Naive thymus-derived CD4-positive, alpha-beta T cell (primary cell): ENCODE results near the gene ARID1A. TPM values are rescaled to one million over a fixed set of nuclear protein-coding genes. Genes with fewer than 3 reads are reported as not detected.
A peak's percentile ranks its signal among the peaks of the same experiment; 100 is the strongest.

Experiments
- ATAC-seq: fragments of 150-1000 bp; cut with Tn5 transposase; 2 replicates; pipeline ENCODE4 v1.10.0; 2021; ENCODE audit warnings: mild to moderate bottlenecking, moderate library complexity
- CTCF ChIA-PET: fragments of 350-600 bp; sonication (Branson Sonifier 250); formaldehyde crosslinking; loops from one replicate; lab custom pipeline; 2021; ENCODE audit warnings: antibody characterized with exemption; lab: Charles Lee
- POLR2A ChIA-PET: fragments of 350-600 bp; sonication (Branson Sonifier 250); formaldehyde crosslinking; loops from one replicate; lab custom pipeline; 2021; ENCODE audit warnings: antibody characterized with exemption, inconsistent platforms; lab: Charles Lee
- DNase-seq, 9 donors: peaks; one replicate each; pipeline versions ENCODE4 v3.0.0 to v3.0.0-alpha.2; 2020 to 2022; ENCODE audit warnings: mixed read lengths in 1 of 9
- H3K27ac ChIP-seq: one replicate; pipeline ENCODE4 v1.7.0; 2013; ENCODE audit warnings: mild to moderate bottlenecking, low read depth, low read length, moderate library complexity
- H3K27me3 ChIP-seq, 2 donors: one replicate each; pipeline ENCODE4 v1.7.0; 2013; ENCODE audit warnings: low read length in 2 of 2, mild to moderate bottlenecking in 2 of 2, moderate library complexity in 2 of 2; ENCODE audit not compliant: control insufficient read depth in 2 of 2, insufficient read depth in 2 of 2
- H3K36me3 ChIP-seq, 3 experiments: 1 replicate in 2 of 3; 2 replicates in 1 of 3; pipeline ENCODE4 v1.7.0; 2013; ENCODE audit warnings: low read length in 3 of 3, mild to moderate bottlenecking in 3 of 3, moderate library complexity in 1 of 3; ENCODE audit not compliant: insufficient read depth in 3 of 3, control insufficient read depth in 2 of 3
- H3K4me1 ChIP-seq, 2 donors: one replicate each; pipeline ENCODE4 v1.7.0; 2013; ENCODE audit warnings: low read length in 2 of 2, mild to moderate bottlenecking in 2 of 2, moderate library complexity in 1 of 2; ENCODE audit not compliant: control insufficient read depth in 2 of 2, insufficient read depth in 2 of 2
- H3K4me3 ChIP-seq: 2 replicates; pipeline ENCODE4 v1.7.0; 2013; ENCODE audit warnings: mild to moderate bottlenecking, low read length
- H3K9me3 ChIP-seq, 3 experiments: 1 replicate in 2 of 3; 2 replicates in 1 of 3; pipeline ENCODE4 v1.7.0; 2013; ENCODE audit warnings: low read length in 3 of 3; ENCODE audit not compliant: control insufficient read depth in 2 of 3
- H3K27ac Mint-ChIP-seq, 9 donors: one replicate each; pipeline ENCODE4 v1.8.0; 2020 to 2022; ENCODE audit warnings: mixed read lengths in 9 of 9, mild to moderate bottlenecking in 8 of 9, moderate library complexity in 5 of 9, inconsistent platforms in 2 of 9
- H3K27me3 Mint-ChIP-seq, 5 donors: one replicate each; pipeline ENCODE4 v1.8.0; 2021 to 2022; ENCODE audit warnings: mixed read lengths in 5 of 5, mild to moderate bottlenecking in 1 of 5
- H3K36me3 Mint-ChIP-seq, 5 donors: one replicate each; pipeline ENCODE4 v1.8.0; 2020 to 2022; ENCODE audit warnings: mixed read lengths in 5 of 5, mild to moderate bottlenecking in 3 of 5, inconsistent platforms in 1 of 5
- H3K4me1 Mint-ChIP-seq, 7 donors: one replicate each; pipeline ENCODE4 v1.8.0; 2020 to 2022; ENCODE audit warnings: mixed read lengths in 7 of 7, mild to moderate bottlenecking in 3 of 7, inconsistent platforms in 1 of 7
- H3K4me3 Mint-ChIP-seq, 10 donors: one replicate each; pipeline ENCODE4 v1.8.0; 2020 to 2022; ENCODE audit warnings: mild to moderate bottlenecking in 10 of 10, mixed read lengths in 10 of 10, moderate library complexity in 6 of 10, inconsistent platforms in 2 of 10
- H3K9me3 Mint-ChIP-seq, 11 donors: one replicate each; pipeline ENCODE4 v1.8.0; 2020 to 2022; ENCODE audit warnings: mixed read lengths in 11 of 11, mild to moderate bottlenecking in 4 of 11, inconsistent platforms in 1 of 11, moderate library complexity in 1 of 11
- intact Hi-C, 2 donors: fragments of 100-400 bp; cut with micrococcal nuclease; formaldehyde crosslinking; loops; one replicate each; pipeline ENCODE4 v1.15.1; 2023
- polyA plus RNA-seq, 2 donors: library from polyadenylated mRNA; unstranded; fragments of 300-500 nt; fragmentation: Illumina TruSeq; gene quantifications; one replicate each; pipeline ENCODE4 v1.2.3, GENCODE V29; 2021
- total RNA-seq, 6 experiments: library from RNA in 5 of 6; stranded (reverse) in 5 of 6; gene quantifications; 1 replicate in 5 of 6; 2 replicates in 1 of 6; pipeline ENCODE4 v1.2.3 and lab custom pipeline; 2021 to 2026

Gene ARID1A
- total and polyA plus RNA-seq, 7 experiments from 2014 or later: 22.3 to 148 (median 127) TPM

DNA sequence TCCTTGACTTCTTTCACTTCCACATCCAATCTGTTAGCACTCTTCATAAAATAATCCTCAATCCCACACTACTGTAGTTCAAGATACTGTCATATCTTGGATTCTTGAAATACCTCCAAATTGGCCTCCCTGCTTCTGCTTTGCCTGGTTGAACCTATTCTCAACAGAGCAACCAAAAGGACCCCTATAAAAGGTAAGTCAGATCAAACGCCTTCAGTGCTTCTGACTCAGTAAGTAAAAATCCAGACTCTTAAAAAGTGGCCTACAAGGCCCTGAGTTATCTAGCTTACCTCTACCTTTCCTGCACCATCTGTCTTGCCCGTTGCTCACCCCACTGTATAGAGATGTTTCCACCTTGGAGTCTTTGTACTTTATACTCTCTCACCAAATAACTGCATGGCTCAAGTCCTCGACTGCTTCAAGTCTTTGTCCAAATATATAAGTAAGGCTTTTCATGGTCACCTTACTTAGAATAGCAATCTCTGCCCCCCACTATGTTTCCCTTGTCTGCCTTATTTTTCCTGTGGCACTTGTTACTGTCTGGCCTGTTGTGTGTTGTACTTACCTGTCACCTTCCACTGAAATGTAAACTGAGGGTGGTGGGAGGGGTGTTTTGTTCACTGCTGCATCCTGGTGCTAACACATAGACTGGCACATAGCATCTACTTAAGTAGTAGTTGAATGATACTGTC lies 86.9 kb downstream of the ARID1A start:
- CTCF ChIA-PET: no interaction called here
- DNase-seq: no peak
- H3K27me3 Mint-ChIP-seq: no peaks in the 10 kb centered on the region

DNA sequence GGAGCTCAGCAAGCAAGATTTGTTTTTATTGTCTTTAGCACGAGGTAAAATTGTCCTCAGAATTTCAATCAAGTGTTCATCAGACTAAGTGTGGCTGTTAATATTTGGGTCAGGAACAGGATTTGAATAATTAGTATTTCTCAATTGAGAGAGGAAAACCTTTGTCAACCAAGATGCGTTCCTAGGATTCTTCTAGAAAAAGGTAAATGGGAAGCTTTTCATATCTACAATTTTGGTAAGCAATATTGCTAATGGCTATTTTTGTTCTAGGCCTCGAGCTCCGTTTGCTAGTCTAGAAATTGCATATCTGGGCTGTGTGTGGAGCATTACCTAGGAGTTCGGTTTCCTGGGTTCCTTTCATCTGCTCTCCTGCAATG lies 87.8 kb downstream of the ARID1A start:
- Histone ChIP-seq H3K4me1 (peaks cover 23 to 32% of the 10 kb centered on the region in 2 donors), H3K36me3 (peaks cover 0 to 22% (median 14%) of the 10 kb centered on the region in 3 experiments), H3K9me3 (no peaks in the 10 kb centered on the region), H3K27me3 (no peaks in the 10 kb centered on the region), H3K4me3 (no peak overlapping the region), H3K27ac (peak overlapping the region; percentile 1)
- no peak for DNase-seq
- ChIA-PET POLR2A (interaction anchor here (2.3 to 8.5 kb wide), 2 partner anchors 39 to 87 kb away, joined by 7 to 383 read pairs; partner anchors contain the start of gene ARID1A), CTCF (interaction anchor here (0.5 kb wide), 1 partner anchor 160 kb away, joined by 4 read pairs; no protein-coding TSS in a partner anchor)
- H3K27me3 Mint-ChIP-seq: no peaks in the 10 kb centered on the region
- H3K9me3 Mint-ChIP-seq: peaks cover 0 to 4% (median 0%) of the 10 kb centered on the region in 11 donors
- no peak for ATAC-seq
- H3K4me1 Mint-ChIP-seq: peaks cover 35 to 73% (median 68%) of the 10 kb centered on the region in 7 donors
- H3K4me3 Mint-ChIP-seq: no peak overlapping the region
- H3K36me3 Mint-ChIP-seq: peaks cover 6 to 25% (median 17%) of the 10 kb centered on the region in 5 donors
- peak overlapping the region in 8 of 9 donors; percentile 12 to 100 (median 62) for H3K27ac Mint-ChIP-seq
- intact Hi-C loops: loop anchor here in 1 of 2 donors (2.0 kb wide), 1 partner anchor 17 kb away; no protein-coding TSS in a partner anchor

More for the DNA sequence above, 86.9 kb downstream of the ARID1A start:
- no peak for ATAC-seq
- Mint-ChIP-seq H3K36me3 (peaks cover 11 to 27% (median 22%) of the 10 kb centered on the region in 5 donors), H3K4me3 (no peak overlapping the region), H3K27ac (peak overlapping the region in 8 of 9 donors; percentile 26 to 100 (median 84)), H3K9me3 (peaks cover 0 to 4% (median 0%) of the 10 kb centered on the region in 11 donors), H3K4me1 (peaks cover 34 to 77% (median 72%) of the 10 kb centered on the region in 7 donors)
- H3K27ac ChIP-seq: peak overlapping the region; percentile 32
- no peak overlapping the region for H3K4me3 ChIP-seq
- H3K4me1 ChIP-seq: peaks cover 23 to 32% of the 10 kb centered on the region in 2 donors
- intact Hi-C loops: loop anchor here in 1 of 2 donors (2.0 kb wide), 1 partner anchor 16 kb away; no protein-coding TSS in a partner anchor
- no peaks in the 10 kb centered on the region for H3K27me3 ChIP-seq
- H3K36me3 ChIP-seq: peaks cover 0 to 31% (median 14%) of the 10 kb centered on the region in 3 experiments
- POLR2A ChIA-PET: interaction anchor here (0.7 to 8.5 kb wide), 4 partner anchors 38 to 181 kb away, joined by 3 to 383 read pairs (median 6); partner anchors contain the start of gene ARID1A
- no peaks in the 10 kb centered on the region for H3K9me3 ChIP-seq

DNA sequence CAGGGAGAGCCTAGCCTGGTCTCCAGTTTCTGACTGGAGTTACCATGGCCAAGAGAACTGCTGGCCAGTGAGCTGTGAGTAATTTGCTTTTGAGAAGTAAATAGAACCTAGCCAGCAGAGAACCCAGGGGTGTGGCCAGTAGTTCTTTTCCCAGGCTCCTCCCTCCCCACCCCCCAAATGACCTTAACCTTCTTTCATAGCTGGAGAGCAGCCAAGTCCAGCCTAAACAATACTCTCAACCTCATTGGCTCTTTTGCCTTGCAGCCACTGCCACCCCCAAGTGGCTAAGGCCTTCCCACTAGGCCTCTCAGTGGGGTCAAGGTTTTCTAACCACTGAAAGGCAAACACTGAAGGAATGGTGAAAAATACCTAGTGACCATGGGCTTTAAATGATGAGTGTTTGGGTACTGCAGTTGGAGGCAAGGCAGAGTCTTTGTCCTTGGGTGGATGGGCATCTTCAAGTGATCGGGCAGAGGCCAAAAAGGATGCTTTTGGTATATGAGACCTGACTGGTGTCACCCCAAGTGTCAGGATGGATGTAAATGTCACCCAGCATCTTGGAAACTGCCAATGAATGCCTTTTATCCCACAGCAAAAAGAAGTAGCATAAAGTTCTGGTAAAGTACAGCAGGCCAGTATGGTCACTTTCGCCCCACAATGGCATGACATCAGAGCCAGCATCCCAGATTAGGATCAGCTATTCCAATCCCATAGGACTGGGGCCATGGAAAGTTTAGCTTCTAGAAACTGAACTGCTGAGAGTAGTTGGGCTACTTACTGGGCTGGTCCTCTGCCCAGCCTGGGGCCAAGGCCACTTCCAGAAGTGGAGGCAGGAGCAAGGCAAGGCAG lies 88.4 kb downstream of the ARID1A start:
- Histone ChIP-seq H3K4me1 (peaks cover 23 to 33% of the 10 kb centered on the region in 2 donors), H3K27me3 (no peaks in the 10 kb centered on the region), H3K4me3 (no peak overlapping the region), H3K27ac (peak overlapping the region; percentile 1), H3K9me3 (no peaks in the 10 kb centered on the region), H3K36me3 (peaks cover 0 to 16% (median 11%) of the 10 kb centered on the region in 3 experiments)
- Mint-ChIP-seq H3K27me3 (no peaks in the 10 kb centered on the region), H3K4me1 (peaks cover 37 to 72% (median 68%) of the 10 kb centered on the region in 7 donors), H3K9me3 (peaks cover 0 to 4% (median 0%) of the 10 kb centered on the region in 11 donors), H3K27ac (peak overlapping the region in 8 of 9 donors; percentile 51 to 100 (median 98)), H3K4me3 (peak overlapping the region in 1 of 10 donors; percentile 81), H3K36me3 (peaks cover 0 to 18% (median 11%) of the 10 kb centered on the region in 5 donors)
- intact Hi-C loops: no loop called here
- POLR2A ChIA-PET: interaction anchor here (1.3 to 8.5 kb wide), 6 partner anchors 16 to 88 kb away, joined by 3 to 383 read pairs (median 8); partner anchors contain the start of gene ARID1A
- CTCF ChIA-PET: interaction anchor here (1.0 kb wide), 1 partner anchor 36 kb away, joined by 3 read pairs; no protein-coding TSS in a partner anchor
- no peak for ATAC-seq
- DNase-seq: no peak

DNA sequence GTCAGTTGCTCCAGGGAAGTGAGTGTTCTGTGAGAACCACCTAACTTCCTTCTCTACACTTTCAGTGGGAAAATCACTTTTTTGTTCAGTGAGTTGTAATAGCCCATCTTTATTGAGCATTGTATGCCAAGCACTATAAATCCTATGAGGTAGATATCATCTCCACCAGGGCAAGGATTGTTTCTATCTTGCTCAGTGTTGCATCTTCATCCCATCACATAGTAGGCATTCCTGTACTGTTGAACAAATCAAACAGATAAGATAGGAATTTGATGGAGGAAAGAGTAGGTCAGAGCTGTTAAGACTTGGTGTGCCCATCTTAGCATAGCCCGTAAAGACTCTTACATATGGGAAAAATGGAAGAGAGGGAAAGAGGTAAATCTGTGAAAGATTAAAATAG lies 89.1 kb downstream of the ARID1A start:
- ChIA-PET CTCF (interaction anchor here (1.0 kb wide), 1 partner anchor 36 kb away, joined by 3 read pairs; no protein-coding TSS in a partner anchor), POLR2A (interaction anchor here (1.3 to 8.5 kb wide), 7 partner anchors 16 to 88 kb away, joined by 3 to 383 read pairs (median 9); partner anchors contain the start of gene ARID1A)
- Mint-ChIP-seq H3K9me3 (peaks cover 0 to 4% (median 0%) of the 10 kb centered on the region in 11 donors), H3K27me3 (no peaks in the 10 kb centered on the region), H3K36me3 (peaks cover 0 to 12% (median 6%) of the 10 kb centered on the region in 5 donors), H3K4me3 (peak overlapping the region in 7 of 10 donors; percentile 58 to 98 (median 81)), H3K4me1 (peaks cover 40 to 78% (median 70%) of the 10 kb centered on the region in 7 donors), H3K27ac (peak overlapping the region in 8 of 9 donors; percentile 87 to 100 (median 98))
- intact Hi-C loops: loop anchor here in 1 of 2 donors (5.0 kb wide), 1 partner anchor 92 kb away; no protein-coding TSS in a partner anchor
- peaks cover 0 to 10% (median 4%) of the 10 kb centered on the region in 3 experiments for H3K36me3 ChIP-seq
- no peak for ATAC-seq
- no peaks in the 10 kb centered on the region for H3K9me3 ChIP-seq
- H3K4me3 ChIP-seq: no peak overlapping the region
- H3K27me3 ChIP-seq: no peaks in the 10 kb centered on the region
- no peak for DNase-seq
- H3K27ac ChIP-seq: peak overlapping the region; percentile 95
- H3K4me1 ChIP-seq: peaks cover 30 to 39% of the 10 kb centered on the region in 2 donors

DNA sequence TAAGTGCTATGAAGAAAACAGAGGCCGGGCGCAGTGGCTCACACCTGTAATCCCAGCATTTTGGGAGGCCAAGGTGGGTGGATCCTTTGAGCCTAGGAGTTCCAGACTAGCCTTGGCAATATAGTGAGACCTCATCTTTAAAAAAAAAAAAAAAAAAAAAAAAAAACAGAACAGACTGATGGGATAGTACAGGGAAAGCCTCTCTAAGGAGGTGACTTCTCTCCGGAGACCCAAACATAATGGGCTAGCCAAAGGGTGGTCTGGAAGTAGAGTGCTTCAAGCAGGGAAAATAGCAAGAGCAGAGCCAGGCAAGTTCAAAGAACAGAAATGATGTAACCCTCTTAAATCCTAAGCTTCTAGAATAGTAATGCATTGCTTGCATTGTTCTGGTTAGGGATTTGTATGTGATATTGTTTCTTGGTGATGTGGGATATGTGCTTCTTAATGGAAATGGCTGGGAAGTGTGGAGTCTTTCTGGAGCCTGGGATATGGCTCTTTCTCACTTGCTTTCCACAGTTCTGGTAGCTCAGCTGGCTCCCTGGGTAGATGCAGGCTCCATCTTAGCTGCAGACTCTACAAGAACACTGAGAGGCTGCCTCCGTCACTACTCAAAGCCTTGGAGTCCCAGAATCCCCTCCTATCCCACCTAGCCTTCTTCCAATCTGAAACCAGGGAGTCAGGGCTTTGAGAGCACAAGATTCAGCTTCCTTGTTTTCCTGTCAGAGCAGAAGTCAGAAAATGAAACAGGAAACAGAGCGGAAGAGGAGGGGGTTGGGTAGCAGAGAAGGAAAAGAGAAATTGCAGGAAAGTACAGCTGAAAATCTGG lies 90.0 kb downstream of the ARID1A start:
- Histone ChIP-seq H3K9me3 (no peaks in the 10 kb centered on the region), H3K4me3 (peak overlapping the region; percentile 91), H3K27me3 (no peaks in the 10 kb centered on the region), H3K27ac (peak overlapping the region; percentile 95), H3K4me1 (peaks cover 39 to 41% of the 10 kb centered on the region in 2 donors), H3K36me3 (peaks cover 0 to under 1% (median 0%) of the 10 kb centered on the region in 3 experiments)
- peaks cover 0 to 11% (median 5%) of the 10 kb centered on the region in 5 donors for H3K36me3 Mint-ChIP-seq
- DNase-seq (peak in 7 of 9 donors; percentile 21 to 40 (median 25)), ATAC-seq (no peak)
- peak overlapping the region; percentile 81 to 99 (median 90) for H3K4me3 Mint-ChIP-seq
- peaks cover 0 to 4% (median 0%) of the 10 kb centered on the region in 11 donors for H3K9me3 Mint-ChIP-seq
- H3K27ac Mint-ChIP-seq: peak overlapping the region; percentile 87 to 100 (median 99)
- intact Hi-C loops: loop anchor here in 1 of 2 donors (5.0 kb wide), 1 partner anchor 91 kb away; no protein-coding TSS in a partner anchor
- peaks cover 43 to 84% (median 70%) of the 10 kb centered on the region in 7 donors for H3K4me1 Mint-ChIP-seq
- CTCF ChIA-PET: interaction anchor here (0.6 to 5.3 kb wide), 7 partner anchors 9 to 187 kb away, joined by 3 to 60 read pairs (median 5); no protein-coding TSS in a partner anchor
- POLR2A ChIA-PET: interaction anchor here (0.7 to 8.5 kb wide), 20 partner anchors 14 to 286 kb away, joined by 3 to 383 read pairs (median 8); partner anchors contain the start of genes ARID1A and GPATCH3
- H3K27me3 Mint-ChIP-seq: no peaks in the 10 kb centered on the region
